Right renal pelvis (tissue), 4 donors: ENCODE results near the gene GNPNAT1. TPM values are rescaled to one million over a fixed set of nuclear protein-coding genes. Genes with fewer than 3 reads are reported as not detected.
"Not testable (repeated sequence)": the region's sequence is repeated elsewhere in the genome, so short reads cannot be mapped to it uniquely, and the experiment has no call there.

Experiments
- DNase-seq, 4 donors: peaks; one replicate each; pipeline ENCODE4 v3.0.0-alpha.2; 2013; ENCODE audit warnings: low read depth in 4 of 4, low spot score in 3 of 4, missing footprints in 1 of 4
- polyA plus RNA-seq, 4 donors: library from polyadenylated mRNA; unstranded; fragments of 120-200 nt; gene quantifications; one replicate each; pipeline ENCODE4 v1.2.1, GENCODE V29; 2013; ENCODE audit not compliant: insufficient read length in 4 of 4

The GNPNAT1 gene
- polyA plus RNA-seq, 4 donors, result 31.1 to 35.5 (median 34.4) TPM

DNA sequence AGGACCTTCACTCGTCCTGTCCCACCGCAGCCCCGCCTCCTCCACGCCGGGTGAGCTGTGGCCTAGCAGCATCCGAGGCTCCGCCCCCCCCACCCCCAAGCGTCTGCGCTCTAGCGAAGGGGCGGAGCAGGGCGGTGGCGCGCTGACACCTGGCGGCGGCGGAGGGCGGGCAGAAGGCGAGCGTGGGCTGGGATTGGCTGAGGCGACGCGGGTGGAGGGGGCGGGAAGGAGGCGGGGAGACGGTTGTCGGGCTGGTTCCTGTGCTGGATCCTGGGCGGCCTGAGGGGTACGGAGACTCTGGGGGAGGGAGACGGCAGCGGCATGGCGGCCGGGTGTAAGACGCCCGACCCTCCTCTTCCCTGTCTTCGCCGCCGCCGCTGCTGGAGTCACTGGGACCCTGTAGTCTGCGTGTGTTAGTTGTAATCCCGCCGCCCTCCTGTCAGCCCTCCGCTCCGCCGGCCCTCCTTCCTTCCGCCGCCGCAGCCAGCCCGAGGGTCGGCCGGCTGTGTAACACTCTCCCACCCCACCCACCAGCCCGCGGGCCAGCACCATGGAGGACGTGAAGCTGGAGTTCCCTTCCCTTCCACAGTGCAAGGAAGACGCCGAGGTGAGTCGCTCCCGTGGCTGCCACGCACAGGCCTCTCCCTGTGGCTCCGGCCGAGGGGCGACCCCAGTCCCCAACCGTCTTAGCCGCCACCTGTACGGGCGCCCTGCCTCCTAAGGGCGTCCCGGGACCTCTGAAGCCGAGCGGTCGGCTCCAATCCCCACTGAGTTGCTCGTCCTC is 61.3 kb downstream of the GNPNAT1 start, which contains the start of gene STYX:
Gene STYX (plus strand): TSS at position 242 of the 784 bp plus-strand sequence. CDS start 309 bp downstream, at position 551.
- peak; percentile 94 to 99 (median 96) for DNase-seq

DNA sequence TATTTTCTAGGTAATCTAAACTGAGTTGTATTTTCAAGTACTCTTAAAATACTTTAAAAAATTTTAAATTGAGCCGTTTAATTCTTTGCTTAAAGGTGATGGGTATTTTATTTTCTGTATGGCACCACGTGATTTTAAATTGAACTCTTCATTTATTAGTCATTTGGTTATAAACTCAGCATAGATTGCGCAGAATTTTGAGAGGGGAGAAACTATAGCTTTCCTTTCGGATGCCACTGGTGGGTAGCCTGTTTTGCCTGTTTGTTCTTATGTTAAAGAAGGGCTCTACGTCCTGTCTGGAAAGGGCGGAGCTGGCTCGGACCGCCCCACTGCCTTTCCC is 61.9 kb downstream of the GNPNAT1 start:
- DNase-seq, result no peak

DNA sequence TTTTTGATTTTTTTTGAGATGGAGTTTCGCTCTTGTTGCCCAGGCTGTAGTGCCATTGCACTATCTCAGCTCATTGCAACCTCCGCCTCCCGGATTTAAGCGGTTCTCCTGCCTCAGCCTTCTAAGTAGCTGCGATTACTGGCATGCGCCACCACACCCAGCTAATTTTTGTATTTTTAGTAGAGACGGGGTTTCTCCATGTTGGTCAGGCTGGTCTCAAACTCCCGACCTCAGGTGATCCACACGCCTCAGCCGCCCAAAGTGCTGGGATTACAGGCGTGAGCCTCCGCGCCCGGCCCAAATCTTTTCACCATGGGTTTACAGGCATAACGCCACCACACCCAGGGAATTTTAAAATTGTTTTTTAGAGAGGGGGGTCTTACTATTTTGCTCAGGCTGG is 62.4 kb downstream of the GNPNAT1 start:
- not testable (repeated sequence) for DNase-seq

DNA sequence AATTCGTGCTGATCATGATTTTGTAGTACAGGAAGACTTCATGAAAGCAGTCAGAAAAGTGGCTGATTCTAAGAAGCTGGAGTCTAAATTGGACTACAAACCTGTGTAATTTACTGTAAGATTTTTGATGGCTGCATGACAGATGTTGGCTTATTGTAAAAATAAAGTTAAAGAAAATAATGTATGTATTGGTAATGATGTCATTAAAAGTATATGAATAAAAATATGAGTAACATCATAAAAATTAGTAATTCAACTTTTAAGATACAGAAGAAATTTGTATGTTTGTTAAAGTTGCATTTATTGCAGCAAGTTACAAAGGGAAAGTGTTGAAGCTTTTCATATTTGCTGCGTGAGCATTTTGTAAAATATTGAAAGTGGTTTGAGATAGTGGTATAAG is 63.9 kb downstream of the GNPNAT1 start:
- not testable (repeated sequence) for DNase-seq

Other genes starting within 250 kb of the GNPNAT1 start
- gene TXNDC16, start 239.1 kb downstream of the GNPNAT1 start, polyA plus RNA-seq, result 10 to 100 TPM; 22.0 to 25.1 (median 23.3) TPM
- gene GPR137C, start 238.8 kb downstream of the GNPNAT1 start, polyA plus RNA-seq, result 1 to 10 TPM; 6.7 to 9.7 (median 8.0) TPM
- 10 to 100 TPM; 25.7 to 34.4 (median 27.8) TPM for gene ERO1A, start 96.0 kb downstream of the GNPNAT1 start, polyA plus RNA-seq
- gene PSMC6, start 84.4 kb downstream of the GNPNAT1 start, polyA plus RNA-seq, result 100 to 1,000 TPM; 120 to 156 (median 147) TPM
- gene STYX, start 61.4 kb downstream of the GNPNAT1 start, polyA plus RNA-seq, result 10 to 100 TPM; 14.9 to 20.9 (median 18.2) TPM
- 100 to 1,000 TPM; 161 to 197 (median 189) TPM for gene FERMT2, start 159.4 kb upstream of the GNPNAT1 start, polyA plus RNA-seq